Coronary artery (tissue), 2 donors: ENCODE results near the gene WDR91.
A peak's percentile ranks its signal among the peaks of the same experiment; 100 is the strongest.
"Not testable (repeated sequence)": the region's sequence is repeated elsewhere in the genome, so short reads cannot be mapped to it uniquely, and the experiment has no call there.

Experiments used
- DNase-seq: peaks from one replicate; pipeline ENCODE4 v3.0.0-alpha.2; 2017; ENCODE audit warnings: low spot score
- H3K27ac ChIP-seq, 2 donors: fragments of 200-600 bp; sonication (generic); one replicate each; pipeline ENCODE4 v1.5.1; 2016 to 2019
- H3K4me3 ChIP-seq: fragments of 200-600 bp; sonication (generic); 2 replicates; pipeline ENCODE4 v1.5.1; 2016; ENCODE audit warnings: mild to moderate bottlenecking, moderate library complexity
- CTCF ChIP-seq: fragments of 200-600 bp; sonication (generic); IDR thresholded peaks from one replicate; pipeline ENCODE4 v1.5.1; 2019; ENCODE audit warnings: antibody characterized with exemption

The WDR91 gene

DNA sequence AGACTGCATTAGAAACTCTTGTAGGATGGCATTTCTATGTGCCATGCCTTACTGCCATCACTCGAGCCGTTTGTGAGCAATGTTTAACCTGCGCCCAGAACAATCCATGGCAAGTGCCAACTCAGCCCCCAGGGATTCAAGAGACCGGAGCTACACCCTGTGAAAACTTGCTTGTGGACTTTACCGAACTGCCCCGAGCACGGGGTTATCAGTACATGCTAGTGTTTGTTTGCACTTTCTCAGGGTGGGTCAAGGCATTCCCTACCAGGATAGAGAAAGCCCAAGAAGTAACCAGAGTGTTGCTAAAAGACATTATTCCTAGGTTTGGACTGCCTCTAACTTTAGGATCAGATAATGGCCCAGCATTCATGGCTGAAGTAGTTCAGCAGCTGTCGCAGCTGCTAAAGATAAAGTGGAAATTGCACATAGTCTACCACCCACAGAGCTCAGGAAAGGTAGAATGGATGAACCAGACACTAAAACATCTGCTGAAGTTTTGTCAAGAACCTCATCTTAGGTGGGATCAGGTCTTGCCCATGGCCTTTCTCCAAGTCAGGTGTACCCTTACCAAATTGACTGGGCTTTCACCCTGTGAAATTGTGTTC lies 31.9 kb downstream of the WDR91 start:
- Histone ChIP-seq H3K4me3 (no peak overlapping the region), H3K27ac (peak overlapping the region in 1 of 2 donors; percentile 24)
- DNase-seq = no peak
- TF ChIP-seq CTCF = no peak

DNA sequence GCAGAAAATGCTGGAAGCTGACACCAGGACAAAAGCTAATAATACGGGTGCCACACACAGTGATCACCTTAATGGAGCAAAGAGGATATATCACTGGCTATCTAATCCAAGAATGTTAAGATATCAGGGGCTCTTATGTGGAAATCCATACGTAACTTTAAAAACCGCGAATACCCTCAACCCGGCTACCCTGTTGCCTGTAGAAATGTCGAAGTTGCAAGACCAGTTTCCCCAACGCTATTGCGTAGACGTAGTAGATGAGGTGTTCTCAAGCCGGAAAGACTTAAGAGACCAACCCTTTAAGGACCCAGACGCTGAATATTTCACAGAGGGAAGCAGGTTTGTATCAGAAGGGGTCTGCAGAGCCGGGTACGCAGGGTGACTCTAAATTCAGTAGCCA lies 33.0 kb downstream of the WDR91 start:
- DNase-seq = no peak
- Histone ChIP-seq H3K27ac (no peak overlapping the region), H3K4me3 (no peak overlapping the region)
- no peak for TF ChIP-seq CTCF

DNA sequence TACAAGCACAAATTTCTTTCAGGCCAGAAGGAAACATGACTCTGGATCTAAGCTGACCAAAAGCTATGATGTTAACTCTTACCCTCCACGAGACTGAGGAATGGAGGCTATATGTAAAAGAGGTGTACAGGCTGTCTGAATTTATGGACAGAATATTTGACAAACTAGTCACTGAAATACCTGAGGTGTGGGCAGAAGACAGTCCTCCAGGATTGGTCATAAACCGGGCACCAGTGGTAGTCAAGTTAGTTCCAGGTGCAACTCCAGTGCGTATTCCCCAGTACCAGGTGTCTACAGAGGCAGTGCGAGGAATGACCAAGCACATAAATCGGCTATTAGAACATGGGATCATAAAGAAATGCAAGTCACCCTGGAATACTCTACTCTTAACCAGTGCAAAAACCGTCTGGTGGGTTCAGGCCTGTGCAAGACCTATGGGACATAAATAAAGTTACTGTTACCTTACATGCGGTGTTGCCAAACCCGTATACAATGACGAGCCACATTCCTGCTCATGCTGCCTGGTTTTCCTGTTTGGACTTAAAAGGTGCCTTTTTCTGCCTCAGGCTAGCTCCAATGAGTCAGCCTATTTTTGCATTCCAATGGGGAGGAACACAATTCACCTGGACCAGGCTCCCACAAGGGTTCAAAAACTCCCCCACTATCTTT lies 34.2 kb downstream of the WDR91 start:
- no peak for DNase-seq
- Histone ChIP-seq H3K27ac (no peak overlapping the region), H3K4me3 (no peak overlapping the region)
- no peak for TF ChIP-seq CTCF

- no peak for DNase-seq
- no peak for TF ChIP-seq CTCF
- H3K4me3 ChIP-seq = no peak overlapping the region
- no peak overlapping the region for H3K27ac ChIP-seq
Observed at GRCh38 chr7:135175931-135176330, 35.4 kb downstream of the WDR91 start.

DNA sequence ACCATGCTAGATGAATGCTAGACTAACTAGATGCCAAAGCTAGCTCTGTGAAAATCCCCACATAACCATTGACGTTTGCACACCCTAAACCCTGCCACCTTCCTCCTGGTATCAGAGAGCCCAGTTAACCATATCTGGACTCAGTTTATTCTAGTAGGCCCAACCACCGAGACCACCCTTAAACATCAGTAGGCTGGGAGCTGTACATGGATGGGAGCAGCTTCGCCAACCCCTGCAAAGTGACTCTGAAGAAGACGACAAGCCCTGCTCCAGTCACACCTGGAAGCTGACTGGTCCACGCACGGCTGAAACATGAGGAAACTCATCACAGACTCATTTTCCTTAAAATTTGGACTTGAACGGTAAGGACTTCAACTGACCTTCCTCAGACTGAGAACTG lies 36.4 kb downstream of the WDR91 start:
- TF ChIP-seq CTCF = no peak
- DNase-seq = peak; percentile 50

GRCh38 chr7:135173916-135174315 lies 37.4 kb downstream of the WDR91 start:
- H3K27ac ChIP-seq, H3K4me3 ChIP-seq: not testable (repeated sequence)
- DNase-seq = peak; percentile 26

More for the DNA sequence above, 36.4 kb downstream of the WDR91 start:
- no peak overlapping the region for H3K27ac ChIP-seq
- no peak overlapping the region for H3K4me3 ChIP-seq

GRCh38 chr7:135171581-135172291 lies 39.6 kb downstream of the WDR91 start:
- peak; percentile 85 for DNase-seq
- H3K27ac ChIP-seq = peak overlapping the region; percentile 85 to 95
- H3K4me3 ChIP-seq = peak overlapping the region; percentile 54

GRCh38 chr7:135170998-135171481 lies 40.3 kb downstream of the WDR91 start:
- H3K27ac ChIP-seq = peak overlapping the region; percentile 85 to 95
- H3K4me3 ChIP-seq = peak overlapping the region; percentile 86
- peak; percentile 6 for TF ChIP-seq CTCF
- DNase-seq = not testable (repeated sequence)
